ENCODE data around the gene LRFN2. TPM values are rescaled to one million over a fixed set of nuclear protein-coding genes. Genes with fewer than 3 reads are reported as not detected.

LRFN2 gene
- not detected in 2 replicates for total RNA-seq

GRCh38 chr6:40587240-40588069 lies at the start of gene LRFN2:
Gene LRFN2, minus strand, starts transcription at chr6:40587364.

Measured in epithelial cell of alveolus of lung (primary cell).